ENCODE results near the gene STARD5. TPM values are rescaled to one million over a fixed set of nuclear protein-coding genes. Genes with fewer than 3 reads are reported as not detected.

STARD5 gene
- total RNA-seq, 1 experiment from 2014 or later, result 1.0 TPM

DNA sequence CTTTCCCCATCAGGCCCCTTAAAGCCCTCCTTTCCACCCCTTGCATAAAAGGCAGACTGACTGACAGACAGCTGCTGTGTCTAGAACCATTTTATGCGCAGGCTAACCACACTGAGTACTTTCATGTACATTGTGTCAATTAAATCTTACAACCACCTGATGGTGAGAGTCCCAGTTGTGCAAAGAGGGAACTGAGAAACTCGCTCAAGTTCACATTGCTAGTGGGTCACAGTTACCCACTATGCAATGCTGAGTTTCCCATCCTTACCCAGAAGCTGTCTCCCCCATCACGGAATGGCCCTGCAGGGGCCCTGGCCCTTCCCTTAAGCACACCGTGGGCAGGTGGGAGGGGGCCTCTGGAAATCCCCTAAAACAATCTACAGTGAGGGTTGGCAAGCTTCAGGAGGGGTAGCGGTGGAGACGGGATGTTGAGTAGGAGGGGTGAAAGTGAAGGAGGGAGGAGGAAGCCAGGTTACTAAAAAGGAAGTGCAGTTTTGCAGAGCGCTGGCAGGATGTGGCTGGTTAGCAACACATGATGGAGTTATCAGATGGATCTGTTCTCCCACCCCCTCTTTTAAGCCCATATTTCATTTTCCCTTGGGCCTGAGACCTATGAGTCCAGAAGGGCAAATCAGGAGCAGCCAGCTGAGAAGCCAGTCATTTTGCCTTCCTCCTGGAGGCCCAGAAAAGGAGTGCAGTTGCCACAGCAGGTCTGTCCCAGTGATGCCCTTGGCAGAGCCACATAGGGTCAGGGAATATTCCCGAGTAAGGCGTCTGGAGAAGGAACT, 30.0 kb downstream of the STARD5 start:
- intact Hi-C loops (cut with micrococcal nuclease; ENCODE audit: unreplicated experiment), result no loop called here
- no peak overlapping the region for H3K4me3 ChIP-seq (ENCODE audit: low read depth, low read length)
- POLR2A ChIA-PET, result no interaction called here
- no peak for TF ChIP-seq CTCF (IDR thresholded peaks at IDR 0.05; ENCODE audit: insufficient read depth in 1 of 2, low read depth in 1 of 2, low read length in 1 of 2, severe bottlenecking in 1 of 2, unreplicated experiment in 1 of 2)
- H3K9me3 ChIP-seq, result no peaks in the 10 kb centered on the region
- Mint-ChIP-seq H3K27ac (ENCODE audit: unreplicated experiment) (no peak overlapping the region), H3K4me3 (ENCODE audit: unreplicated experiment) (no peak overlapping the region), H3K27me3 (ENCODE audit: insufficient read depth, unreplicated experiment) (peaks cover 13% of the 10 kb centered on the region), H3K36me3 (ENCODE audit: insufficient read depth, unreplicated experiment) (no peaks in the 10 kb centered on the region), H3K9me3 (ENCODE audit: unreplicated experiment) (no peaks in the 10 kb centered on the region), H3K4me1 (ENCODE audit: low read depth, unreplicated experiment) (no peaks in the 10 kb centered on the region)
- no peaks in the 10 kb centered on the region for H3K36me3 ChIP-seq (ENCODE audit: control insufficient read depth, insufficient read depth, low read length)
- CTCF ChIA-PET, result no interaction called here
- no peak for DNase-seq
- H3K4me1 ChIP-seq, result no peaks in the 10 kb centered on the region
- no peaks in the 10 kb centered on the region; the same call in none of the 2 replicates for H3K27me3 ChIP-seq (replicated peaks; ENCODE audit: control insufficient read depth, insufficient read depth, low read length)
- no TSS peak for BruUV-seq (replicated peaks)

DNA sequence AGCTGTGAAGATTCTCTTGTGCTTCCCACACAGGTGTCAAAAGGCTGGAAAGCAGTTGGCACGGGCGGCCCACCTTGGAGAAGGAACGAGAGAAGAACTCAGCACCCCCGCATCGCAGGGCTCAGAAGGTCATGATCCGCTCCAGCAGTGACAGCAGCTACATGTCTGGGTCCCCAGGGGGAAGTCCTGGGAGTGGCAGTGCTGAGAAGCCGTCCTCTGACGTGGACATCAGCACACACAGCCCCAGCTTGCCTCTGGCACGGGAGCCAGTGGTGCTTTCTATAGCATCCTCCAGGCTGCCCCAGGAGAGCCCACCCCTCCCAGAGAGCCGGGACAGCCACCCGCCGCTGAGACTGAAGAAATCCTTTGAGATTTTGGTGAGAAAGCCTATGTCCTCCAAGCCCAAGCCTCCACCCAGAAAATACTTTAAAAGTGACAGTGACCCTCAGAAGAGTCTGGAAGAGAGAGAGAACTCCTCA, 31.4 kb downstream of the STARD5 start:
- no peaks in the 10 kb centered on the region for H3K9me3 ChIP-seq
- no peak overlapping the region for H3K4me3 ChIP-seq (ENCODE audit: low read depth, low read length)
- no peak for DNase-seq
- Mint-ChIP-seq H3K27me3 (ENCODE audit: insufficient read depth, unreplicated experiment) (peaks cover 13% of the 10 kb centered on the region), H3K9me3 (ENCODE audit: unreplicated experiment) (no peaks in the 10 kb centered on the region), H3K4me1 (ENCODE audit: low read depth, unreplicated experiment) (no peaks in the 10 kb centered on the region), H3K4me3 (ENCODE audit: unreplicated experiment) (no peak overlapping the region), H3K36me3 (ENCODE audit: insufficient read depth, unreplicated experiment) (no peaks in the 10 kb centered on the region), H3K27ac (ENCODE audit: unreplicated experiment) (no peak overlapping the region)
- CTCF ChIA-PET, result no interaction called here
- POLR2A ChIA-PET, result no interaction called here
- no peaks in the 10 kb centered on the region for H3K4me1 ChIP-seq
- no peak for TF ChIP-seq CTCF (IDR thresholded peaks at IDR 0.05; ENCODE audit: insufficient read depth in 1 of 2, low read depth in 1 of 2, low read length in 1 of 2, severe bottlenecking in 1 of 2, unreplicated experiment in 1 of 2)
- BruUV-seq (replicated peaks), result no TSS peak
- no peaks in the 10 kb centered on the region for H3K36me3 ChIP-seq (ENCODE audit: control insufficient read depth, insufficient read depth, low read length)
- H3K27me3 ChIP-seq (replicated peaks; ENCODE audit: control insufficient read depth, insufficient read depth, low read length), result no peaks in the 10 kb centered on the region; the same call in 1 of the 2 replicates
- intact Hi-C loops (cut with micrococcal nuclease; ENCODE audit: unreplicated experiment), result no loop called here

DNA sequence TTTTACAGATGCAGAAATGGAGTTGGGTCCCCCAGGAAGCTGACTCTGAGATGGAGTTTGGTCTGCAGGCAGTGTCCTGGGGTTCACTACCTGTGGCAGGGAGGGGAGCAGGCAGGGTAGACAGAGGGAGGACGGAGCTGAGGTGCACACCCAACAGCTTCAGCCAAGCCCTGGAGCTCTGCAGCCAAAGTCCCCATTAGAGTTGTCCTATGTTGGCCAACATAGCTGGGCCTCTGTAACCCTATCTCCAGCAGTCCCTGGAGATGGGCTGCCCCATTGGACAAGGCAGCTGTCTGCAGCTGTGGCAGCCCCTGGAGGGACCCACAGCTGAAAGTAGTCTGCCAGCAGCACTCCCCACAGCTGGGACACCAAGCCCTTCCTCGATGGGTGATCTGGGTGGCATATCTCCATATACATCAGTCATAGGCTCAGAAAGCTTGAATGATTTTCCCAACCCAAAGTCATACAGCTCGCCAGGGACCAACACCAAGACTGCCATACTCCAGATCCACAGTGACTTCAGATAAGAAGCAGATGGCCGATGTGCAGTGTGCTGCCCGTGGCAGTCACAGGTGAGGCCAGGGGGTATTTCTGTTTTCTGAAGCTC, 31.9 kb downstream of the STARD5 start:
- intact Hi-C loops (cut with micrococcal nuclease; ENCODE audit: unreplicated experiment), result no loop called here
- DNase-seq, result no peak
- H3K27me3 ChIP-seq (replicated peaks; ENCODE audit: control insufficient read depth, insufficient read depth, low read length), result no peaks in the 10 kb centered on the region; the same call in 1 of the 2 replicates
- no TSS peak for BruUV-seq (replicated peaks)
- Mint-ChIP-seq H3K4me1 (ENCODE audit: low read depth, unreplicated experiment) (no peaks in the 10 kb centered on the region), H3K9me3 (ENCODE audit: unreplicated experiment) (no peaks in the 10 kb centered on the region), H3K36me3 (ENCODE audit: insufficient read depth, unreplicated experiment) (no peaks in the 10 kb centered on the region), H3K27me3 (ENCODE audit: insufficient read depth, unreplicated experiment) (peaks cover 13% of the 10 kb centered on the region), H3K4me3 (ENCODE audit: unreplicated experiment) (no peak overlapping the region), H3K27ac (ENCODE audit: unreplicated experiment) (no peak overlapping the region)
- no peaks in the 10 kb centered on the region for H3K4me1 ChIP-seq
- no peak for TF ChIP-seq CTCF (IDR thresholded peaks at IDR 0.05; ENCODE audit: insufficient read depth in 1 of 2, low read depth in 1 of 2, low read length in 1 of 2, severe bottlenecking in 1 of 2, unreplicated experiment in 1 of 2)
- CTCF ChIA-PET, result no interaction called here
- POLR2A ChIA-PET, result no interaction called here
- H3K36me3 ChIP-seq (ENCODE audit: control insufficient read depth, insufficient read depth, low read length), result no peaks in the 10 kb centered on the region
- no peak overlapping the region for H3K4me3 ChIP-seq (ENCODE audit: low read depth, low read length)
- H3K9me3 ChIP-seq, result no peaks in the 10 kb centered on the region

Measured in Caco-2 (cell line).